Measurements from ENCODE around the gene RTN1. TPM values are rescaled to one million over a fixed set of nuclear protein-coding genes. Genes with fewer than 3 reads are reported as not detected.

RTN1 gene
- total and polyA plus RNA-seq, 2 experiments from 2014 or later, result 1.1 TPM

- no peaks in the 10 kb centered on the region for H3K4me1 ChIP-seq (ENCODE audit: insufficient read depth)
- TF ChIP-seq EZH2 (IDR thresholded peaks at IDR 0.05; ENCODE audit: borderline replicate concordance) (no peak), EZH2phosphoT487 (IDR thresholded peaks at IDR 0.05; ENCODE audit: low read depth, severe bottlenecking, unreplicated experiment) (no peak)
- TF ChIP-seq, protein P1, sequence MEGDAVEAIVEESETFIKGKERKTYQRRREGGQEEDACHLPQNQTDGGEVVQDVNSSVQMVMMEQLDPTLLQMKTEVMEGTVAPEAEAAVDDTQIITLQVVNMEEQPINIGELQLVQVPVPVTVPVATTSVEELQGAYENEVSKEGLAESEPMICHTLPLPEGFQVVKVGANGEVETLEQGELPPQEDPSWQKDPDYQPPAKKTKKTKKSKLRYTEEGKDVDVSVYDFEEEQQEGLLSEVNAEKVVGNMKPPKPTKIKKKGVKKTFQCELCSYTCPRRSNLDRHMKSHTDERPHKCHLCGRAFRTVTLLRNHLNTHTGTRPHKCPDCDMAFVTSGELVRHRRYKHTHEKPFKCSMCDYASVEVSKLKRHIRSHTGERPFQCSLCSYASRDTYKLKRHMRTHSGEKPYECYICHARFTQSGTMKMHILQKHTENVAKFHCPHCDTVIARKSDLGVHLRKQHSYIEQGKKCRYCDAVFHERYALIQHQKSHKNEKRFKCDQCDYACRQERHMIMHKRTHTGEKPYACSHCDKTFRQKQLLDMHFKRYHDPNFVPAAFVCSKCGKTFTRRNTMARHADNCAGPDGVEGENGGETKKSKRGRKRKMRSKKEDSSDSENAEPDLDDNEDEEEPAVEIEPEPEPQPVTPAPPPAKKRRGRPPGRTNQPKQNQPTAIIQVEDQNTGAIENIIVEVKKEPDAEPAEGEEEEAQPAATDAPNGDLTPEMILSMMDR (IDR thresholded peaks at IDR 0.05; ENCODE audit: poor library complexity), result no peak
- no peak for DNase-seq (ENCODE audit: low spot score)
- no peak overlapping the region for H3K27ac ChIP-seq
- H3K36me3 ChIP-seq (replicated peaks; ENCODE audit: insufficient read depth, low read depth), result no peaks in the 10 kb centered on the region
- no peaks in the 10 kb centered on the region for H4K20me1 ChIP-seq (ENCODE audit: insufficient read depth, poor library complexity, severe bottlenecking)
- no peak overlapping the region for H2AFZ ChIP-seq
- no peaks in the 10 kb centered on the region for H3K9me2 ChIP-seq (replicated peaks; ENCODE audit: insufficient read depth)
- peaks cover 6% of the 10 kb centered on the region for H3K27me3 ChIP-seq
- H3K4me3 ChIP-seq, result no peak overlapping the region
- no peaks in the 10 kb centered on the region for H3K79me2 ChIP-seq
- no peaks in the 10 kb centered on the region for H3K9me3 ChIP-seq (ENCODE audit: low read depth)
- no peak overlapping the region for H3K4me2 ChIP-seq
- 75% methylated on average over 8 of the region's 8 CpGs for WGBS (ENCODE audit: low lambda C conversion rate, missing lambda C conversion rate)
These were observed 26.3 kb downstream of the RTN1 start for GRCh38 chr14:59844186-59844812.

DNA sequence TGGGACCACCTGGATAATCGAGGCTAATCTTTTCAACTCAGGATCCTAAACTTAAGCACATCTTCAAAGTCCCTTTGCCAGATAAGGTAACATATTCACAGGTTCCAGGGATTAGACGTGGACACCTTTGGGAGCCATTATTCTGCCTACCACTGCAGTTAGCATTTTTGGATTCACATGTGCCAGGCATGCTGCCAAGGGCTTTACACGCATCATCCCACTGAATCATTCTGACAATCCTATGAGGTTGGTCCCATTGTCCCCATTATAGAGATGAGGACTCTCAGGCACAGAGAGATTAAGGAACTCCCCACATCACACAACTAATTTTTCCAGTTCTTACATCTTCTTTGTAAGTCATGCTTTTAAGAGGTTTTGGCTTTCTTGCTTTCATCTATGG lies 34.5 kb downstream of the RTN1 start:
- no peaks in the 10 kb centered on the region for H3K9me3 ChIP-seq (ENCODE audit: low read depth)
- H2AFZ ChIP-seq, result no peak overlapping the region
- no peak overlapping the region for H3K27ac ChIP-seq
- H3K27me3 ChIP-seq, result peaks cover 6% of the 10 kb centered on the region
- no peaks in the 10 kb centered on the region for H4K20me1 ChIP-seq (ENCODE audit: insufficient read depth, poor library complexity, severe bottlenecking)
- no peak overlapping the region for H3K4me2 ChIP-seq
- no peak overlapping the region for H3K4me3 ChIP-seq
- H3K79me2 ChIP-seq, result no peaks in the 10 kb centered on the region
- H3K36me3 ChIP-seq (replicated peaks; ENCODE audit: insufficient read depth, low read depth), result no peaks in the 10 kb centered on the region
- 72% methylated on average over 3 of the region's 3 CpGs for WGBS (ENCODE audit: low lambda C conversion rate, missing lambda C conversion rate)
- TF ChIP-seq EZH2 (IDR thresholded peaks at IDR 0.05; ENCODE audit: borderline replicate concordance), result no peak
- TF ChIP-seq, protein P1 (IDR thresholded peaks at IDR 0.05; ENCODE audit: poor library complexity), result no peak
- no peak for TF ChIP-seq EZH2phosphoT487 (IDR thresholded peaks at IDR 0.05; ENCODE audit: low read depth, severe bottlenecking, unreplicated experiment)
- H3K4me1 ChIP-seq (ENCODE audit: insufficient read depth), result no peaks in the 10 kb centered on the region
- no peaks in the 10 kb centered on the region for H3K9me2 ChIP-seq (replicated peaks; ENCODE audit: insufficient read depth)
- no peak for DNase-seq (ENCODE audit: low spot score)

- H4K20me1 ChIP-seq (ENCODE audit: insufficient read depth, poor library complexity, severe bottlenecking), result no peaks in the 10 kb centered on the region
- H3K27ac ChIP-seq, result no peak overlapping the region
- no peaks in the 10 kb centered on the region for H3K9me2 ChIP-seq (replicated peaks; ENCODE audit: insufficient read depth)
- no peaks in the 10 kb centered on the region for H3K4me1 ChIP-seq (ENCODE audit: insufficient read depth)
- no peaks in the 10 kb centered on the region for H3K36me3 ChIP-seq (replicated peaks; ENCODE audit: insufficient read depth, low read depth)
- 100% methylated on average over 2 of the region's 2 CpGs for WGBS (ENCODE audit: low lambda C conversion rate, missing lambda C conversion rate)
- no peak overlapping the region for H3K4me3 ChIP-seq
- no peak for DNase-seq (ENCODE audit: low spot score)
- H3K9me3 ChIP-seq (ENCODE audit: low read depth), result no peaks in the 10 kb centered on the region
- no peaks in the 10 kb centered on the region for H3K79me2 ChIP-seq
- H2AFZ ChIP-seq, result no peak overlapping the region
- no peak overlapping the region for H3K4me2 ChIP-seq
- TF ChIP-seq, protein P1 (IDR thresholded peaks at IDR 0.05; ENCODE audit: poor library complexity), result no peak
- no peak for TF ChIP-seq EZH2phosphoT487 (IDR thresholded peaks at IDR 0.05; ENCODE audit: low read depth, severe bottlenecking, unreplicated experiment)
- TF ChIP-seq EZH2 (IDR thresholded peaks at IDR 0.05; ENCODE audit: borderline replicate concordance), result no peak
- no peaks in the 10 kb centered on the region for H3K27me3 ChIP-seq
These were observed 37.8 kb downstream of the RTN1 start for GRCh38 chr14:59832653-59833294.
